ENCODE data around the gene SKIDA1. TPM values are rescaled to one million over a fixed set of nuclear protein-coding genes. Genes with fewer than 3 reads are reported as not detected.

The SKIDA1 gene
- total RNA-seq (2022; extraction: Qiagen RNA extraction; ENCODE audit: low read depth) = 1.1 to 1.6 TPM (median 1.3 TPM) in 5 replicates

DNA sequence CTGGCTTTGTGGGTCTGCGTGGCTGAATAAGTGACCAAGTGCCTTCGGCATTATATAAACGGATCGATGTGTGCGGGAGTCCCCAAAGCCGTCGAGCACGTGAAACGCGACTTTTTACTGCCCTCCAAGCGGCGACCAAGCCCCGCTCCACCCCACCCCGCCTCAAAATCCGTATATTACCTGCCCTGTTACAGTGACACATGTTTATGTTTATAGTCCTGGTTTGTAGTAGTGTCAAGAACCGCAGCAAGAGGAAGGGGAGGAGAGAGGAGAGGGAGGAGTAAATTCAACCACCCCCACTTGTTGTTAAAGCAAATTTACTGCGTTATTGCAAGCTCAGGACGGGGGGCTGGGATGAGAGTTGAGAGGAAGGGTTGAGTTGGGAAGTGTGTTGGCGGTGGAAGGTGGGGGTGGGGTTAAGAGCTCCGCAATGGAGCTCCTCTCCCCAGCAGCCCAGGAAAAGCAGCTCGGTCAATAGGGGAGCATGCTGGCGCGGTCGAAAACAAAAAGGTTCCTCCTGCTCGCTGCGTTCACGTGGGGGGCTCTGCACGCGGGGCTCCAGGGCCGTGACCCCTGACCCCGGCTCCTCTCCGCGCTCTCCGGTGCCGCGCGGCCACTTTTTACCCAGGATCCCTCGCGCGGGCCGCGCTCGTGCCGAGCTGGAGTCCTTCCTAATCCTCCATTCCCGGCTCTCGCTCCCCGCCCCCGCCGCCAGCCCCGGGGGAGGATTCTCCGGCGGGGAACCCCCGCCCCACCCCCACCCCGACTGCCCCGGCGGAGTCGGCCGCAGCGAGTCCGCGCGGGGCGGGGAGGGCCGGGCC lies at the start of gene SKIDA1:
Gene SKIDA1, minus strand, starts transcription at position 316 of the 821 bp plus-strand sequence. CDS start 7,860 bp downstream, outside the sequence.

DNA sequence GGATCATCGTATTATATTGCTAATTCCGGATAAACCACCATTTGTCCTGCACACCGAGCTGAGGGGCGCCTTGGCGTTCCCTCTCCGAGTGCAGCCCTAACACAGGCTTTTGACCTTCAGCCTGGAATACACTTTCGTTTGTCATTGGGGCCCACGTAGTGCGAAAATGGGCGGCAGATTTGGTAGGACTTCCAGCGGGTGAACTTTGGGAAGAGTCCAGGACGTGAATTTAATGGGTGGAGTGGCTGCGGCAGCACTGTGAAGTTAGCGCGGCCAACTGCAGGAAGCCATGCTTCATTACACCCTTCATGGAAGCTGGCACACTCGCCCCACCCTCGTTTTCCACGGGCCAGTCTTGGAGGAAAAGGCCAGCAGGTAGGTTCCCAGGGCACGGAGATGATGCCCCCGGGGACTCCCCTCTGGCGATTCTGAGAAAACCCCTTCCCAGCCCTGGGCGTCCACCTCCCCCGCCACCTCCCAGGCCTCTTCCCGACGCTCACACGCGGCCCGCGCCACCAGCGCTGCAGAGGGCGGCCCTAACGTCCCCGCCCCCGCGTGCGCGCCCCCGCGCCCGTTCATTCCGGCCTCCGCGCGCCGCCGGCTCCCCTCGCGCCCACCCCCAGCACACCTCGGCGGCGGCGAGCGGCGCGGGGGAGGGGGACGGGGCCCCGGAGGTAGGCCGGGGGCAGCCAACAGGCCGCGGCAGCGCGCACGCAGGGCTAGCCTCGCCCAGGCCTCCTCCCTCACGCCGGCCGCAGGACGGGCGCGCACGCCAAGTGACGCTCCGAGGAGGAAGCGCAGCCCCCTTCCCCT lies 8.2 kb upstream of the SKIDA1 start, which contains the start of gene MLLT10:
Gene MLLT10, plus strand, starts transcription at position 766 of the 813 bp plus-strand sequence. CDS start 413 bp downstream, outside the sequence.

Other genes with a start within 250 kb of the SKIDA1 start
- gene MLLT10, start 8.6 kb upstream of the SKIDA1 start, total RNA-seq (2022; extraction: Qiagen RNA extraction; ENCODE audit: low read depth) = 24.2 to 38.2 TPM (median 31.0 TPM) in 5 replicates